A549 (cell line): ENCODE data around the gene SLC3A2.

Experiments used
- CTCF ChIP-seq: fragments of >200 bp; sonication (Bioruptor Twin); formaldehyde crosslinking; IDR thresholded peaks from 3 replicates; pipeline ENCODE4 v1.5.1; 2016
- MAX ChIP-seq: IDR thresholded peaks from 2 replicates; pipeline ENCODE4 v1.6.1; 2012
- PHF8 ChIP-seq: fragments of 200-600 bp; sonication (generic); IDR thresholded peaks from 2 replicates; pipeline ENCODE4 v1.6.1; 2016; ENCODE audit warnings: low read depth, mild to moderate bottlenecking, antibody characterized with exemption, moderate library complexity, borderline replicate concordance

DNA sequence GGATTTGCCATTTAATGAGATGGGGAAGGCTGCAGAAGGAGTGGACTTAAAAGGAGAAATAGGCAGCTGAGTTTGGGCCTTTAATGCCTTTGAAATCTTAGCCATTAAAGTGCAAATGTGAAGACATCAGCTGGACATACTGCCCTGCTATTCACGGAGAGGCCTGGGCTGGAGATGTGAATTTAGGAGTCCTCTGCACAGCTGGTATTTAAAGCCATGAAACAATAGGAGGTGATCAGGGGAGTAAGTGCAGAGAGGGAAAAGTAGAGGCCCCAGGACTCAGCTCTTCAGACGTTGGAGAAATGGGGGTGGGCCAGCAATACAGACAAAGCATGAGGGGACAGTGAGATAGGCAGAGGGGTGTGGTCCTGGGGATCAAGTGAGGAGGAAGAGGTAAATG lies 16.6 kb downstream of the SLC3A2 start:
- TF ChIP-seq PHF8 (no peak), MAX (no peak), CTCF (no peak)
